H54 (cell line): Measurements from ENCODE around the gene MUC2.

ENCODE experiments used
- DNase-seq: peaks from one replicate; pipeline ENCODE4 v3.0.0; 2011; ENCODE audit warnings: low spot score, mixed read lengths; ENCODE audit not compliant: insufficient read length
- FAIRE-seq: peaks from 3 replicates; lab custom pipeline; 2011; peaks lifted over from hg19 to GRCh38; lab: Jason Lieb, UNC
- POLR2A ChIP-seq: IDR thresholded peaks from 2 replicates; pipeline ENCODE4 v1.6.1; 2011; ENCODE audit warnings: low read depth, mild to moderate bottlenecking, low read length

Gene MUC2

DNA sequence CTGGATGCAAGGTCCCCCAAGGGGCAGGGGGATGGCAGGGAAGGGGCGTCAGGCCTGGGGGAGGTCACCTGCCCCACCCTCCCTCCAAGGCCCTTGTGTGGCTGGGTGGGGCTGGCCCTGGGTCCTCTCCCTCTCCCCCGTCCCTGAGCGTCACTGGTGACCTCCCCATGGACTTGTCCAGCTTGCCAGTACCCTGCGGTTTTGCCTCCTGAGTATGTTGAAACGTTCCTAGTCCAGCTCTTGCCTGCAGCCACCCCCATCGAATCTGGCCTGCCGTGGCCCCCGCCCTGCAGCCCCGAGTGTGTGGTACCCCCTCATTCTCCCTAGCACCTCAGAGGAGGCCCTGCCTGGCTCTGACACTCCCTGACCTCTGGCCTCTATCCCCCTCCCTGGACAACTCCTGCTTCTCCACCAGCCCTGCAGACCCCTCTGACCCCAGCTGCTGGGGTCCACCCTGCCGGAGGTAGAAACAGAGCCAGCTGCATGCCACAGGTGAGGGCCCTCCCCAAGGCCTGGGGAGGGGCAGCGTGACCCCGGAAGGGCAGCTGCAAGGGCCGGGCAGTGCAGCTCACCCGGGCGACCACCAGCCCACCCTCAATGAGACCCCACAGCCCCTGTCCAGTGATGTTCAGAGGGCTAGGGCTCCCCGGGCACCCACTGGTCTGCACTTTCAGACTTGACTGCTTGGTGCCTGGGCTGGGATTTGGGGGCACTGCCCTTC is 34.1 kb upstream of the MUC2 start:
- FAIRE-seq (no peak), DNase-seq (peak; percentile 91)
- no peak for TF ChIP-seq POLR2A

DNA sequence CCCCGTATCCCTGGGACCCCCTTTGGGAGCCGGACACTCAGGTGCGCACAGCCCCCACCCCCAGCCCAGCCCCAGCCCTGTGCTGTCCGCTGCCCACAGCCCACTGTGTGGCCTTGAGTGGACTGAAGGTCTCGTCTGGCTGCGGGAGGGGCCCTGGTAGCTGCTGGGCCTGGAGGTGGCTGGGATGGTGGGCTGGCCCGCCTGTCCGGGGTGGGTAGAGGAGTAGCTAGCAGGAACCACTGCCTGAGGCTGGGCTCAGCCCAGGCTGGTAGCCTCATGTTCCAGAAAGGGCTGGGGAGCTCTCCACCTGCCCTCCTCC is 33.6 kb upstream of the MUC2 start:
- no peak for FAIRE-seq
- DNase-seq = no peak
- no peak for TF ChIP-seq POLR2A

DNA sequence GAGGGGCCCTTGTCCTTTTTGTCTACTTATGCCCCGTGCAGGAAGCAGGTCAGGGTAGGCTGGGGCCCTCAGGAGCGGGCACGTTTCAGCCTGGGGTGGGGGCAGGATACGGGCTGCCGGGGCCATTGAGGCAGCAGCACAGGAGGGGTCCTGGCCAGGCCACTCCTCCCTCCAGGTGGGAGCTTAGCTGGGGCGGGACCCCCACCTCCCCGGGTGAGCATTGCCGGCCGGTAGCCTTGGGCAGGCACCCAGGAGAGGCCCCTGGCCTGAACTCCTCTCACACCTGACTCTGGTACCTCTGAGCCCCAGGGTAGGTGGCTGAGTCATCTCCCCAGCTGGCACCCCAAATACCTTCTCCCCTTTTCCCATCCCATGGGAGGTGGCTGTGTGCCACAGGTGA is 33.2 kb upstream of the MUC2 start:
- FAIRE-seq = no peak
- DNase-seq = no peak
- TF ChIP-seq POLR2A = no peak

DNA sequence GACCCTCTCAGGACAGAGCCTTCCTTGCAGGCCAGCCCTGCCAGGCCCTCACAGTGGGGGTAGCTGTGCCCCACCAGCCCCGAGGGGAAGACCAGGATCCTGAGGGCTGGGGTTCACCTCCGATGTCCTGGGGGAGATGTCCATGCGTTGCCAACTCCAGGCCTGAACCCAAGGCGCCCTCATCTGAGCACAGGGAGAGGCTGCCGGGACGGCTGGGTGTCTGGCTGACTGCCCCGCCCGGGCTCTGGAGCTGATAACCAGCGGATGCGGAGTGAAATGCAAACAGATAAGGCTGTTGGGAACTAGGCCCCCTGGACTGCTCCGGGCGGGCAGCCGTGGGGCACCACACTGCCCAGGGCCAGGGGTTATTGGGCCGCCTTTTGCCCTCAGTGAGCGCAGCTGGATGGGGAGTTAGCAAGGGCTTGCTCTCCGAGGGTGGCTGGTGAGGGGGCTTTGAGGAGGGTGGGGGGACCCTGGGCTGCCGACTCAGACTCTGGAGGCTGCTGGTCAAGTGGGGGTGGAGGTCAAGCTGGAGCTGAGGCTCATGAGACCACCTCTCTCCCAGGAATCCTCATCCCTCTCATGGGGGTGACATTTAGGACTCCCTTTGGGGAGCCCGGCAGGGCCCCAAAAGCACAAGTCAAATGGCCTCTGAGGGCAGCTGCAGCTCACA is 32.6 kb upstream of the MUC2 start:
- FAIRE-seq (no peak), DNase-seq (no peak)
- TF ChIP-seq POLR2A = no peak

DNA sequence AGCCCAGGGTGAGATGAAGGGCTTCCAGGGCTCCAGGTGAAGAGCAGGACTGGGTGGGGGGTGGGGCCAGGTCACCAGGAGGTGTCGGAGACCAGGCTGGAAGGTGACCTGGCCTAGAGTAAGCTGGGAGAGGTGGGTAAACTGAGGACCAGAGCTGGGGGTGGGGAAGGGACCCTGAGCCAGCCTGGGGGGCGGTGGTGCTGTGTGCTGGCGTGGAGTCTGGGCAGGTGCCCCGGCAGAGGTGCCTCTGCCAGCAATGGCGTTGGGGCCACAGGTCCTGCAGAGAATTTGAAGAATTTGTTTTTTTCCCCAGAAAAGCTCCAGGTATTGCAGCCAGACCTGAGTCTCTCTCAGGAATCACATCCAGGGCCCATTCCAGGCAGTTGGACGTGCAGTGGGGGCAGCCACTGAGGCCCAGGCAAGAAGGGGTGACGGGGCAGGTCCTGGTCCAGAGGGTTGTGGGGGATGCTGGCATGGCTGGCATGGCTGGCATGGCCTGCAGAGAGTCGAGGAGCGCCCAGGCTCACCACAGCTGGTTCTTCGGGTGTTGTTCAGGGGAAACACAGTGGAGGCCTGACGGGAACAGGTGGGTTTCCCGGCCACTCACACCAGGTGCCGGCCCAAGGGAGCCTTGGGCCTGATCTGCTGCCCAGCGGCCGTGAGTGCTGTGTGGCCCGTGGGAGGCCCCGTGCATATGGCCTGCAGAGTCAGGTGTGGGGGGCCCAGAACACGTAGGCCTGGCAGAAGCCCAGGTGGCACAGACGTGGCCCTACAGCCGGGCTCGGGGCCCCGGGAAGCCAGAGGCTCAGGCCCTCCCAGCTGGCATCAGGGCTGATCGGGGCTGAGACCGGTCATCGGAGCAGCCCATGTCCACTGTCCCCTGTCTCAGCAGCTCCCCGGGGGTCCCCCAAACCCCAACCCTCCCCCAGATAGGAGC is 31.8 kb upstream of the MUC2 start:
- peak; percentile 14; the same call in 1 of the 2 replicates for TF ChIP-seq POLR2A
- FAIRE-seq (no peak), DNase-seq (no peak)

DNA sequence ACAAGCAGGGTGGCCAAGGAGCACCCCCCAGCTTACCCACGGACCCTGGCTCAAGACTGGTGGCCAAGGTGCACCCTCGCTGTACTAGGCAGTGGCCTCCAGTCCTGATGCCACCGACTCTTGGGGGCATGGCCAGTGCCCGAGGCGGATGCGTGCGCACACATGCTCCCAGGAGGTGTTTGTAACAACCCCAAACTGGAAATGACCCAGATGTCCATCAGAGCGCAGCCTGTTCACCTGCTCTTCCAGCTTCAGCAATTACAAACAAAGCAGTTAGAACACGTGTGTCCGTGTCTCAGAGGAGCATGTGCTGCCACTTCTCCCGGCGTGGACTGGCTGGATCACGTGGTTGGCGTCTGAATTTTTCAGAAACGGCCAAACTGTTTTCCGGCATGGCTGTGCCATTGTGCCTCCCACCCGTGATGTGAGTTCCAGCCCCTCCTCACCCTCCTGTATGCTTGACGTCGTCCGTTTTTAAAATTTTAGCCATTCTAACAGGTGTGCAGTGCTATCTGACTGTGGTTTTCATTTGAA is 31.0 kb upstream of the MUC2 start:
- DNase-seq = no peak
- TF ChIP-seq POLR2A = no peak
- FAIRE-seq = no peak

DNA sequence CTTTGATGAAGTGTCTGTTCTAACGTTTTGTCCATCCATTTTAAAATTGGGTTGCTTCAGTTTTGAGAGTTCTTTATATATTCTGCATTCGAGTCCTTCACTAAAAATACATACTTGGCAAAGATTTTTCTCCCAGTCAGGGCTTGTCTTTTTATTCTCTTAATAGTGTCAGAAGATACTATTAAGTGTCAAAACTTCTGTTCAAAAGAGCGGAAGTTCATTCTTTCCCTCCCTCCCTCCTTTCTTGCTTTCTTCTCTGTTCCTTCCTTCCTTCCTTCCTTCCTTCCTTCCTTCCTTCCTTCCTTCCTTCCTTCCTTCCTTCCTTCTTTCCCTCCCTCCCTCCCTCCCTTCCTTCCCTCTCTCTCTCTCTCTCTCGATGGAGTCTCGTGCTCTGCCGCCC is 30.5 kb upstream of the MUC2 start:
- FAIRE-seq = no peak
- no peak for TF ChIP-seq POLR2A
- DNase-seq = no peak

DNA sequence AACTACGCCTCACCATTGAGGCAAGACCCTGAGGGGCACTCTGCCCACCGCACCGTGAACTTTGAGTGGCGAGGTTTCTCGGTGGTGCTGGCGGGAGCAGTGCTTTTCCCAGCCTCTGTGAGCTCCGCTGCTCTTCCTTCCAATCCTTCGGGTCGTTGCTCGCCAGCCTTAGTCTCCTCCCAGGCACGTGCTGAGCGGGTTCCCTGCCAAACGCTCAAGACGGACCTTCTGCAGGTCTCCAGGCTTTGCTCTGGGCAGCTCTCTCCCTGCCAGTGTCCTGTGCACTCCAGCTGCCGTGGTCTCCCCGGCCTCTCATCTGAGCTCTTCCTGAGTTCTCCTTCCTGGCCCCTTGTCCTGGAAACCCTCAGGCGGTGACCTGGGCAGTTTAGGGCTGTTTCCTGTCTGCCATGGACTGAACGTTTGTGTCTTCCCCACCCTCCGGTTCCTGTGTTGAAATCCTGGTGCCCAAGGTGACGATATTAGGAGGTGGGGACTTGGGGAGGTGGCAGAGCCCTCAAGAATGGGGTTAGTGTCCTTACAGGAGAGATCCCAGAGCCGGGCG is 27.0 kb upstream of the MUC2 start:
- FAIRE-seq (no peak), DNase-seq (no peak)
- TF ChIP-seq POLR2A = no peak

DNA sequence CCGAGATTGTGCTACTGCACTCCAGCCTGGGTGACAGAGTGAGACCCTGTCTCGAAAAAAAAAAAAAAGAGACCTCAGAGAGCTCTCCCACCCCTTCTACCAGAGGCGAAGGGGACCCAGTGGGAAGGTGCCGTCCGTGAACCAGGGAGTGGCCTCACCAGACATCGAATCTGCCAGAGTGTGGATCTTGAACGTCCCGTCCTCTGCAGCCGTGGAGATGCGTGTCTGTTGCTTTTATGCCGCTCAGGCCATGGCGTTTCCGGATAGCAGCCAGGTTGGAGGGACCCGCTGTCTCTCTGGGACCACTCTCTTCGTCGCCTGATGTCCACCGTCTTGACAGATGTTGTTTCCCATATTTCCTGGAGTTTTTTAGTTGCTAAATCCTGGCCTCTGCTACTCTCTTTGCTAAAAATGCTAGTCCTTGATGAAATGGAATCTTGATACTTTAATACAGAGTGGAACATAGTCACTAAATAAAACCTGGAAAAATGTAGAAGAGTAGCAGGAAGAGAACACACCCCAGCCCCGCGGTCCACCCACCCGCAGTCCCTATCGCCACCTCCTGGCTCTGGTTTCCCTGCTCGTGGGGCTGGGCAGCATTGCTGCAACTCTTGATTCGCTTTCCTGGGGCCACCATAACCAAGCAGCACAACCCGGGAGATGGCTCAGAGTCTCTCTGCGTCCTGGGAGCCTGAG is 26.2 kb upstream of the MUC2 start:
- no peak for TF ChIP-seq POLR2A
- DNase-seq (no peak), FAIRE-seq (no peak)

DNA sequence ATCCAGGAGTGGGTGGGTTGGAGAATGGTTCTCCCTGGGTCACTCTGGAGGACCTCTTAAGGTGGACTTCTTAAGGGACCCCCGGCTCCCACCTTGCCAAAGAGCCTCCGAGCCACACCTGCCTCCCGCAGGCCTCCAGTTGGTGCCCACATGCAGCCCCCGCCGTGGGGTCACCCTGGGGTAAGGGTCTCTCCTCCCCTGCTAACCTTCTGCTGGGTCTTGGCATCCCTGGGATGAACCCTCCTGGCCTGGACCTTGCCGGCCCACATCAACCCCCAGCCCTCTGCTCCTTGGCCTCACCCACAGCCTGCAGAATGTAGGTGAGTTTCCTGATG is 25.6 kb upstream of the MUC2 start:
- DNase-seq = no peak
- no peak for TF ChIP-seq POLR2A
- FAIRE-seq = no peak

DNA sequence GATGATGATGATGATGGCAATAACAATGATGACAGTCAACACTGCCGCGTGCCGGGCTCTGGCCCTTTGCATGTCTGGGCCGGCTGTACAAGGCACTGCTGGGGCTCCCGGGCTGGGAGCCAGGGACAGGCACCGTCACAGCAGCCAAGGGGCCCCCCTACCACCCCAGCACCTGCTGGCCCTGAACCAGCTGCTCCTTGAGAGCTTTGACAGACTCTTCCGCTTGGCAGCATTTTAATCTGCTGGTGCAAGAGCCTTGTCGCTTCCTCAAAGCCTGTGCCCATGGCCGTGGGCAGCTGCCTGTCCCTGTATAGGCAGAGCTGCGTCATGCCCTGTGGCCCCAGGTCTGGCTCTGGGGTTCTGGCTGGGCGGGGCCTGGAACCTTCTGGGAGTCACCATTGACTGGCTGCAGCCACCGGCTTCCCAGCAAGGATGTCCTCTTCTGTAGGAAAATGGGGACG is 25.2 kb upstream of the MUC2 start:
- FAIRE-seq (no peak), DNase-seq (no peak)
- no peak for TF ChIP-seq POLR2A

DNA sequence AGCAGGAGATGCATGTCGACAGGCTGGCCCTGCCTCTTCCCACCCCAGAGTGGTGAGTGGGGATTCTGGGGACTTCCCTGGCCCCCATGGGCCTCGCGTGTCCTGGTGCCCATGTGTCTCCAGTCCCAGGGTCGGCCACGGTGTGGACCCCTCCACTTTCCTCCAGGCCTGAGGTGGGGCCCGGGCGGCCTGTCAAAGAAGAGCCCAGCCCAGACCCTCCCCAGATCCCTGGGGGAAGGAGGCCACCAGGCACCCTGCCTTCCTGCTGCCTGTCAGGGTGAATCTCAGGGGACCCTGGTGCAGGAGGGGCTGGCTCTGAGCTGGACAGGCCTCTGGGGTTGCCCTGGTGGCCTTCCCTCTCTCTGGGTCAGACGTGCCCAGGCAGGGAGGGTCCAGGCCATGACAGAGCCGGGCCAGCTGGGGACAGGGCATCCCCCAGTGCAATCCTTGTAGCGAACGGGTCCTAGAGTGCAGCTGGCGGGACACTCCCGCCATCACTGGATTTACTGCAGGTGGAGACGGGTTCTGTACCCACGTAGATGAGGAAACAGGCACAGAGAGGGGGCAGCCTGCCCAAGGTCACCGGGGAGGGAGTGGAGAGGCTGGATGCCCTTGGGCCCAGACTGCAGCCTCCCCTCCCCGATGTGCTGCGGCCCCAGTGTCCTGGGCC is 24.6 kb upstream of the MUC2 start:
- DNase-seq = no peak
- TF ChIP-seq POLR2A = no peak
- no peak for FAIRE-seq
